Glutamatergic neuron (in vitro differentiated cells): ENCODE measurements around the gene ZNF346. TPM values are rescaled to one million over a fixed set of nuclear protein-coding genes. Genes with fewer than 3 reads are reported as not detected.
"Not testable (repeated sequence)": the region's sequence is repeated elsewhere in the genome, so short reads cannot be mapped to it uniquely, and the experiment has no call there.

ENCODE experiments used
- DNase-seq: peaks from one replicate; pipeline ENCODE4 v3.0.0; 2022
- H3K27ac Mint-ChIP-seq: one replicate; pipeline ENCODE4 v1.8.0; 2020; ENCODE audit warnings: mild to moderate bottlenecking, mixed read lengths, inconsistent platforms; ENCODE audit not compliant: unreplicated experiment
- H3K27me3 Mint-ChIP-seq: one replicate; pipeline ENCODE4 v1.8.0; 2020; ENCODE audit warnings: mild to moderate bottlenecking, moderate library complexity, mixed read lengths, inconsistent platforms; ENCODE audit not compliant: unreplicated experiment
- H3K36me3 Mint-ChIP-seq: one replicate; pipeline ENCODE4 v1.8.0; 2020; ENCODE audit warnings: mild to moderate bottlenecking, mixed read lengths, inconsistent platforms; ENCODE audit not compliant: unreplicated experiment
- H3K4me1 Mint-ChIP-seq: one replicate; pipeline ENCODE4 v1.8.0; 2020; ENCODE audit warnings: mild to moderate bottlenecking, low read depth, mixed read lengths, inconsistent platforms; ENCODE audit not compliant: unreplicated experiment
- H3K4me3 Mint-ChIP-seq: one replicate; pipeline ENCODE4 v1.8.0; 2020; ENCODE audit warnings: mild to moderate bottlenecking, mixed read lengths, inconsistent platforms; ENCODE audit not compliant: unreplicated experiment
- H3K9me3 Mint-ChIP-seq: one replicate; pipeline ENCODE4 v1.8.0; 2020; ENCODE audit warnings: mild to moderate bottlenecking, moderate library complexity, mixed read lengths, inconsistent platforms; ENCODE audit not compliant: unreplicated experiment
- CTCF ChIP-seq: fragments of 200-600 bp; sonication (generic); IDR thresholded peaks from one replicate; pipeline ENCODE4 v1.5.0; 2021; ENCODE audit not compliant: partially characterized antibody, unreplicated experiment
- total RNA-seq: library from RNA; stranded (reverse); fragmentation: NEBNext Ultra II Directional; extraction: Animal tissue kit (Norgen Biotek cat#: 25700); gene quantifications from one replicate; pipeline ENCODE4 v1.2.1, GENCODE V29; 2021; ENCODE audit not compliant: unreplicated experiment

ZNF346 gene
- total RNA-seq, 1 donor from 2014 or later: 18.2 TPM

DNA sequence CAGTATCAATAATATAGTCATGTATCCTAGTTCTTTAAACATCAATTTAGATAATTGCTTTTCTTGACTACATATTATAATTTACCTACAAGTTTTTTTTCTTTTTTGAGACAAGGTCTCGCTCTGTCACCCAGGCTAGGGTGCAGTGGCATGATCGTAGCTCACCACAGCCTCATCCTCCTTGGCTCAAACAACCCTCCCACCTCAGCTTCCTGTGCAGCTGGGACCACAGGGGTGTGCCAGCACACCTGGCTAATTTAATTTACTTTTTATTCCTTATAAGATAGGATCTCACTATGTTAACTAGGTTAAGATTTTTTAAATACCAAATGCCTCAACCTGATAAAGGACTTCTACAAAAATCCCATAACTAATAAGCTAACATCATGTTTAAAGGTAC, 37.0 kb upstream of the ZNF346 start:
- no peak for TF ChIP-seq CTCF
- peaks cover 2% of the 10 kb centered on the region for H3K9me3 Mint-ChIP-seq
- DNase-seq: no peak
- no peak overlapping the region for H3K4me3 Mint-ChIP-seq
- H3K4me1 Mint-ChIP-seq: no peaks in the 10 kb centered on the region
- H3K36me3 Mint-ChIP-seq: peaks cover 5% of the 10 kb centered on the region
- H3K27ac Mint-ChIP-seq: no peak overlapping the region
- no peaks in the 10 kb centered on the region for H3K27me3 Mint-ChIP-seq

DNA sequence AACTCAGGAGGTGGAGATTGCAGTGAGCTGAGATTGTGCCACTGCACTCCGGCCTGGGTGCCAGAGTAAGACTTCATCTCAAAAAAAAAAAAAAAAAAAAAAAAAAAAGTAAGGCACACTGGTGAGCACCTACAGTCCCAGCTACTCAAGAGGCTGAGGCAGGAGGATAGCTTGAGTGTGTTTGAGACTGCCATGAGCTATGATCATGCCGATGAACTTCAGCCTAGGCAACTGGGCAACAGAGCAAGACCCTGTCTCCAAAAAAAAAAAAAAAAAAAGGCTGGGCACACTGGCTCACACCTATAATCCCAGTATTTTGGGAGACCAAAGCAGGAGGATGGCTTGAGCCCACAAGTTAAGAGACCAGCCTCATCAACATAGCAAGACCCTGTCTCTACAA, 36.2 kb upstream of the ZNF346 start:
- Mint-ChIP-seq H3K4me3 (no peak overlapping the region), H3K36me3 (peaks cover 5% of the 10 kb centered on the region), H3K27me3 (no peaks in the 10 kb centered on the region), H3K27ac (no peak overlapping the region), H3K9me3 (peaks cover 2% of the 10 kb centered on the region), H3K4me1 (no peaks in the 10 kb centered on the region)
- TF ChIP-seq CTCF: no peak
- DNase-seq: no peak

- H3K36me3 Mint-ChIP-seq: no peaks in the 10 kb centered on the region
- H3K27me3 Mint-ChIP-seq: no peaks in the 10 kb centered on the region
- no peak for DNase-seq
- no peaks in the 10 kb centered on the region for H3K4me1 Mint-ChIP-seq
- H3K9me3 Mint-ChIP-seq: peaks cover 1% of the 10 kb centered on the region
- H3K4me3 Mint-ChIP-seq: no peak overlapping the region
- no peak for TF ChIP-seq CTCF
- no peak overlapping the region for H3K27ac Mint-ChIP-seq
These were observed 34.9 kb upstream of the ZNF346 start for GRCh38 chr5:176987583-176987982.

GRCh38 chr5:176993081-176993480, 29.4 kb upstream of the ZNF346 start:
- H3K27ac Mint-ChIP-seq, H3K27me3 Mint-ChIP-seq, DNase-seq, H3K4me3 Mint-ChIP-seq, H3K36me3 Mint-ChIP-seq, H3K4me1 Mint-ChIP-seq, H3K9me3 Mint-ChIP-seq: not testable (repeated sequence)

- Mint-ChIP-seq H3K27ac (no peak overlapping the region), H3K4me1 (no peaks in the 10 kb centered on the region), H3K9me3 (no peaks in the 10 kb centered on the region), H3K36me3 (no peaks in the 10 kb centered on the region), H3K4me3 (no peak overlapping the region), H3K27me3 (no peaks in the 10 kb centered on the region)
- no peak for DNase-seq
- no peak for TF ChIP-seq CTCF
These were observed 27.9 kb upstream of the ZNF346 start for GRCh38 chr5:176994460-176995121.
